Measurements from ENCODE around the gene GPAM.
A peak's percentile ranks its signal among the peaks of the same experiment; 100 is the strongest.

GPAM gene

GRCh38 chr10:112176543-112176942 lies 7.0 kb downstream of the GPAM start:
- no peak for DNase-seq

- DNase-seq, result no peak
These were observed 8.2 kb downstream of the GPAM start for GRCh38 chr10:112175409-112175808.

GRCh38 chr10:112173206-112173605 lies 10.4 kb downstream of the GPAM start:
- no peak for DNase-seq

GRCh38 chr10:112168733-112169132 lies 14.8 kb downstream of the GPAM start:
- no peak for DNase-seq

- no peak for DNase-seq
These were observed 16.8 kb downstream of the GPAM start for GRCh38 chr10:112166800-112167199.

- no peak for DNase-seq
These were observed 21.6 kb downstream of the GPAM start for GRCh38 chr10:112161757-112162518.

- DNase-seq, result no peak
These were observed 22.7 kb downstream of the GPAM start for GRCh38 chr10:112160834-112161233.

GRCh38 chr10:112159469-112159868 lies 24.1 kb downstream of the GPAM start:
- no peak for DNase-seq

- no peak for DNase-seq
These were observed 32.0 kb downstream of the GPAM start for GRCh38 chr10:112151524-112152039.

- DNase-seq, result no peak
These were observed 35.2 kb downstream of the GPAM start for GRCh38 chr10:112148331-112148730.

- no peak for DNase-seq
These were observed 36.8 kb downstream of the GPAM start for GRCh38 chr10:112146799-112147198.

GRCh38 chr10:112145263-112145662 lies 38.3 kb downstream of the GPAM start:
- no peak for DNase-seq

- DNase-seq, result no peak
These were observed 40.1 kb downstream of the GPAM start for GRCh38 chr10:112143420-112143819.

- no peak for DNase-seq
These were observed 42.3 kb downstream of the GPAM start for GRCh38 chr10:112141292-112141691.

GRCh38 chr10:112140110-112140970 lies 43.2 kb downstream of the GPAM start:
- peak; percentile 62 for DNase-seq

GRCh38 chr10:112139176-112139575 lies 44.4 kb downstream of the GPAM start:
- no peak for DNase-seq

- peak; percentile 51 for DNase-seq
These were observed 46.2 kb downstream of the GPAM start for GRCh38 chr10:112137154-112137987.

- DNase-seq, result no peak
These were observed 46.9 kb downstream of the GPAM start for GRCh38 chr10:112136486-112137153.

GRCh38 chr10:112135604-112136003 lies 48.0 kb downstream of the GPAM start:
- no peak for DNase-seq

- no peak for DNase-seq
These were observed 51.1 kb downstream of the GPAM start for GRCh38 chr10:112132435-112132834.

- no peak for DNase-seq
These were observed 51.6 kb downstream of the GPAM start for GRCh38 chr10:112131996-112132395.

- DNase-seq, result no peak
These were observed 52.2 kb downstream of the GPAM start for GRCh38 chr10:112131346-112131745.
